Measurements from ENCODE around the gene S100A16.

DNA sequence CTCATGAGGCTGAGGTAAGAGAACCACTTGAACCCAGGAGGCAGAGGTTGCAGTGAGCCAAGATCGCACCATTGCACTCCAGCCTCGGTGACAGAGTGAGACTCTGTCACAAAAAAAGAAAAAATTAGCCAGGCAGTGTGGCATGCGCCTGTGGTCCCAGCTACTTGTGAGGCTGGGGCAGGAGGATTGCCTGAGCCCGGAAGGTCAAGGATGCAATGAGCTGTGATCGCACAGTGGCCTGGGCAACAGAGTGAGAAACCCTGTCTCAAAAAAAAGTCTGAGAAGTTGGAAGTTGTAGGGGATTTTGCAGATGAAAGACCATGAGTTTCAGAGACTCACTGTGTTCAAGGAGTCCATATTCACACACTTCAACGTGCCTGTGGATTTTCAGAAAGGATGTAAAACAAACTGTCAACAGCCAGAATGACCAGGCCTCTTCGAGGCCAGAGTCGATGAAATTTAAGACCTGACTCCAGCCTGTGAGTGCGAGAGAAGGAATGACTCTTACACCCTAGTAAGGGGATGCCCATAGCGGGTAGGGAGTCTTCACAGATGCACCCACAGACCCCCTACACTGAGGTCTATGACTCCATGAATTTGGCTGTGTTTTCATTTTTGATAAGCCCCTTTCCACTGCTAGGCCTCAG, 12.2 kb upstream of the S100A16 start:
- TF ChIP-seq RFX5 (IDR thresholded peaks at IDR 0.05) (no peak), EP300 (IDR thresholded peaks at IDR 0.05) (no peak), MAFK (IDR thresholded peaks at IDR 0.05; ENCODE audit: partially characterized antibody) (no peak), PHF8 (IDR thresholded peaks at IDR 0.05; ENCODE audit: borderline replicate concordance, low read depth) (no peak), TFCP2L1 (CRISPR knock-in tag; IDR thresholded peaks at IDR 0.05) (no peak), POLR2A (IDR thresholded peaks at IDR 0.05; ENCODE audit: low read length) (no peak)
- TF ChIP-seq, protein P1, sequence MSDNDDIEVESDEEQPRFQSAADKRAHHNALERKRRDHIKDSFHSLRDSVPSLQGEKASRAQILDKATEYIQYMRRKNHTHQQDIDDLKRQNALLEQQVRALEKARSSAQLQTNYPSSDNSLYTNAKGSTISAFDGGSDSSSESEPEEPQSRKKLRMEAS (IDR thresholded peaks at IDR 0.05), result no peak
- TF ChIP-seq, protein P2, sequence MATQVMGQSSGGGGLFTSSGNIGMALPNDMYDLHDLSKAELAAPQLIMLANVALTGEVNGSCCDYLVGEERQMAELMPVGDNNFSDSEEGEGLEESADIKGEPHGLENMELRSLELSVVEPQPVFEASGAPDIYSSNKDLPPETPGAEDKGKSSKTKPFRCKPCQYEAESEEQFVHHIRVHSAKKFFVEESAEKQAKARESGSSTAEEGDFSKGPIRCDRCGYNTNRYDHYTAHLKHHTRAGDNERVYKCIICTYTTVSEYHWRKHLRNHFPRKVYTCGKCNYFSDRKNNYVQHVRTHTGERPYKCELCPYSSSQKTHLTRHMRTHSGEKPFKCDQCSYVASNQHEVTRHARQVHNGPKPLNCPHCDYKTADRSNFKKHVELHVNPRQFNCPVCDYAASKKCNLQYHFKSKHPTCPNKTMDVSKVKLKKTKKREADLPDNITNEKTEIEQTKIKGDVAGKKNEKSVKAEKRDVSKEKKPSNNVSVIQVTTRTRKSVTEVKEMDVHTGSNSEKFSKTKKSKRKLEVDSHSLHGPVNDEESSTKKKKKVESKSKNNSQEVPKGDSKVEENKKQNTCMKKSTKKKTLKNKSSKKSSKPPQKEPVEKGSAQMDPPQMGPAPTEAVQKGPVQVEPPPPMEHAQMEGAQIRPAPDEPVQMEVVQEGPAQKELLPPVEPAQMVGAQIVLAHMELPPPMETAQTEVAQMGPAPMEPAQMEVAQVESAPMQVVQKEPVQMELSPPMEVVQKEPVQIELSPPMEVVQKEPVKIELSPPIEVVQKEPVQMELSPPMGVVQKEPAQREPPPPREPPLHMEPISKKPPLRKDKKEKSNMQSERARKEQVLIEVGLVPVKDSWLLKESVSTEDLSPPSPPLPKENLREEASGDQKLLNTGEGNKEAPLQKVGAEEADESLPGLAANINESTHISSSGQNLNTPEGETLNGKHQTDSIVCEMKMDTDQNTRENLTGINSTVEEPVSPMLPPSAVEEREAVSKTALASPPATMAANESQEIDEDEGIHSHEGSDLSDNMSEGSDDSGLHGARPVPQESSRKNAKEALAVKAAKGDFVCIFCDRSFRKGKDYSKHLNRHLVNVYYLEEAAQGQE (IDR thresholded peaks at IDR 0.05), result no peak
- TF ChIP-seq, protein P3, sequence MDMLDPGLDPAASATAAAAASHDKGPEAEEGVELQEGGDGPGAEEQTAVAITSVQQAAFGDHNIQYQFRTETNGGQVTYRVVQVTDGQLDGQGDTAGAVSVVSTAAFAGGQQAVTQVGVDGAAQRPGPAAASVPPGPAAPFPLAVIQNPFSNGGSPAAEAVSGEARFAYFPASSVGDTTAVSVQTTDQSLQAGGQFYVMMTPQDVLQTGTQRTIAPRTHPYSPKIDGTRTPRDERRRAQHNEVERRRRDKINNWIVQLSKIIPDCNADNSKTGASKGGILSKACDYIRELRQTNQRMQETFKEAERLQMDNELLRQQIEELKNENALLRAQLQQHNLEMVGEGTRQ (IDR thresholded peaks at IDR 0.05), result no peak

Measured in A549 (cell line).